ENCODE results near the gene LRRC14B. TPM values are rescaled to one million over a fixed set of nuclear protein-coding genes. Genes with fewer than 3 reads are reported as not detected.

LRRC14B gene
- polyA plus RNA-seq, 1 donor (not counting 4 experiments of a cell fraction or from before 2014, with no cell fraction given) = not detected

DNA sequence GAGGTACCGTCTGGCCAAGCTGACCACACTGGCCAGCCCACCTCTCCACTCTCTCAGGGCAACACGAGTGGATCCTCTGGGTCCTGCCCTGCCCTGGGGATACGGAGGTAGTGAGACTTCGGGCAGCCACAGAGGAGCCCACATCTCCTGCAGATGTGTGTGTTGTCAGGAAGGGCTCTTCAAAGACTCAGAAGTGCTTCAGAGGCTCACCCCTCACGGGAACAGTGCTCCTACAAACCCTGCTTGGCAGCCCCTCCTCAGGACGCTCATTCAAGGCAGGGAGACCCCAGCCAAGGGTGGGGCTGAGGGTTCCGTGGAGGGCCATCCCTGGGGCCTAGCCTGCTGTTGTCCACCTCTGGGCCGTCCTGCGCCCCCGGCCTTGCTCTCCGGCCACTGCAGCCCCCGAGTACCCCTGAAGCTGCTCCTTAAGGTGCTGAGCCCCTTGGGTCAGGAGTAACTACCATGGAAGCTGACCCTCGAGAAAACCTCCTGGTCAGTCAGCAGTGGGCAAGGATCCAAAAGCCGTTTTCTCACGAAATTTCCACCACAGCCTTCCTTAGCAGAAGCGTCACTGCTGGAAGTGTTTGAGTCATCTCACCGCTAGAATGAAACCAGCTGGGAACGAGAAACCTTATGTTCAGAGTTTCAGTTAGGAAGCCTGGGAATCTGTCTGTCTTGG lies 23.2 kb upstream of the LRRC14B start:
- no peak overlapping the region for H3K4me2 ChIP-seq (ENCODE audit: control insufficient read depth, extremely low read depth, insufficient read depth, low read depth, low read length)
- H3K79me2 ChIP-seq (ENCODE audit: control insufficient read depth, insufficient read depth, low read length) = no peaks in the 10 kb centered on the region
- no peak overlapping the region for H3K9ac ChIP-seq (ENCODE audit: control insufficient read depth, extremely low read depth, insufficient read depth, low read length)
- FAIRE-seq = no peak
- no peaks in the 10 kb centered on the region for H3K36me3 ChIP-seq (ENCODE audit: control insufficient read depth in 2 of 2, extremely low read depth in 1 of 2, insufficient read depth in 2 of 2, low read length in 2 of 2)
- no peak overlapping the region for H3K27ac ChIP-seq (ENCODE audit: control insufficient read depth, insufficient read depth, low read length)
- no peaks in the 10 kb centered on the region for H3K4me1 ChIP-seq (ENCODE audit: control insufficient read depth, extremely low read depth, insufficient read depth, low read length)
- H4K20me1 ChIP-seq (ENCODE audit: control insufficient read depth, extremely low read depth, insufficient read depth, low read length) = no peaks in the 10 kb centered on the region
- H3K4me3 ChIP-seq (ENCODE audit: control insufficient read depth in 2 of 3, extremely low read depth in 1 of 3, insufficient read depth in 2 of 3, low read depth in 1 of 3, low read length in 3 of 3) = no peak overlapping the region
- no peaks in the 10 kb centered on the region for H3K27me3 ChIP-seq (ENCODE audit: control insufficient read depth, extremely low read depth, insufficient read depth, low read length)
- no peak for DNase-seq (ENCODE audit: low read depth, low spot score)
- TF ChIP-seq, protein P1, sequence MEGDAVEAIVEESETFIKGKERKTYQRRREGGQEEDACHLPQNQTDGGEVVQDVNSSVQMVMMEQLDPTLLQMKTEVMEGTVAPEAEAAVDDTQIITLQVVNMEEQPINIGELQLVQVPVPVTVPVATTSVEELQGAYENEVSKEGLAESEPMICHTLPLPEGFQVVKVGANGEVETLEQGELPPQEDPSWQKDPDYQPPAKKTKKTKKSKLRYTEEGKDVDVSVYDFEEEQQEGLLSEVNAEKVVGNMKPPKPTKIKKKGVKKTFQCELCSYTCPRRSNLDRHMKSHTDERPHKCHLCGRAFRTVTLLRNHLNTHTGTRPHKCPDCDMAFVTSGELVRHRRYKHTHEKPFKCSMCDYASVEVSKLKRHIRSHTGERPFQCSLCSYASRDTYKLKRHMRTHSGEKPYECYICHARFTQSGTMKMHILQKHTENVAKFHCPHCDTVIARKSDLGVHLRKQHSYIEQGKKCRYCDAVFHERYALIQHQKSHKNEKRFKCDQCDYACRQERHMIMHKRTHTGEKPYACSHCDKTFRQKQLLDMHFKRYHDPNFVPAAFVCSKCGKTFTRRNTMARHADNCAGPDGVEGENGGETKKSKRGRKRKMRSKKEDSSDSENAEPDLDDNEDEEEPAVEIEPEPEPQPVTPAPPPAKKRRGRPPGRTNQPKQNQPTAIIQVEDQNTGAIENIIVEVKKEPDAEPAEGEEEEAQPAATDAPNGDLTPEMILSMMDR (optimal IDR thresholded peaks at IDR 0.05 in 1 of 3, IDR thresholded peaks at IDR 0.05 in 1 of 3, conservative IDR thresholded peaks at IDR 0.05 in 1 of 3; ENCODE audit: extremely low read depth in 1 of 3, insufficient read depth in 2 of 3, low read length in 3 of 3) = no peak
- no peaks in the 10 kb centered on the region for H3K9me3 ChIP-seq (ENCODE audit: control insufficient read depth, low read depth, low read length)
- dilution Hi-C loops (cut with MboI; ENCODE audit: extremely low pct_ligation_motif_present, low sequenced_read_pairs) = no loop called here
- no peak overlapping the region for H2AFZ ChIP-seq (ENCODE audit: control insufficient read depth, low read length)
- H3K9me1 ChIP-seq (ENCODE audit: control insufficient read depth, extremely low read depth, insufficient read depth, low read length) = no peaks in the 10 kb centered on the region

DNA sequence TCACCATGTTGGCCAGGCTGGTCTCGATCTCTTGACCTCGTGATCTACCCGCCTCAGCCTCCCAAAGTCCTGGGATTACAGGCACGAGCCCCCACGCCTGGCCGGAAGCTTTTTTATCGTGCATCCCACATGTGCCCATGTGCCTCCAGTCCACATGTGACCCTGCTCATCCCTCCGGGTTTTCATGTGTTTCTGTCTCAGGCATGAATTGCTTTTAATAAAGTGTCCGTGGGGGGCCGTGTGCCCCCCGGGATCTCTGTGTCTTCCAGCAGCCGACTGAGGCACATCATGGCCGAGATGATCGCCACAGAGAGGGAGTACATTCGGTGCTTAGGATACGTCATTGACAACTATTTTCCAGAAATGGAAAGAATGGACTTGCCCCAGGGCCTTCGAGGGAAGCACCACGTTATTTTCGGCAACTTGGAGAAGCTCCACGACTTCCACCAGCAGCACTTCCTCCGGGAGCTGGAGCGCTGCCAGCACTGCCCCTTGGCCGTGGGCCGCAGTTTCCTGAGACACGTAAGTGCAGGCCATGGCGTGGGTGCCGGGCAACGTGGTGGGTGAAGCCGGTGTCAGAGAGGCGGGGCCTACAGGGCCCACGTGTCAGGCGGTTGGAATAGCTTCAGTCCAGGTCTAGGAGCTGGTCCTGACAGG lies 22.1 kb upstream of the LRRC14B start:
- Histone ChIP-seq H3K9me1 (ENCODE audit: control insufficient read depth, extremely low read depth, insufficient read depth, low read length) (no peaks in the 10 kb centered on the region), H3K36me3 (ENCODE audit: control insufficient read depth in 2 of 2, extremely low read depth in 1 of 2, insufficient read depth in 2 of 2, low read length in 2 of 2) (no peaks in the 10 kb centered on the region), H3K27ac (ENCODE audit: control insufficient read depth, insufficient read depth, low read length) (no peak overlapping the region), H3K9ac (ENCODE audit: control insufficient read depth, extremely low read depth, insufficient read depth, low read length) (no peak overlapping the region), H3K79me2 (ENCODE audit: control insufficient read depth, insufficient read depth, low read length) (no peaks in the 10 kb centered on the region), H3K27me3 (ENCODE audit: control insufficient read depth, extremely low read depth, insufficient read depth, low read length) (no peaks in the 10 kb centered on the region), H3K4me2 (ENCODE audit: control insufficient read depth, extremely low read depth, insufficient read depth, low read depth, low read length) (no peak overlapping the region), H3K4me3 (ENCODE audit: control insufficient read depth in 2 of 3, extremely low read depth in 1 of 3, insufficient read depth in 2 of 3, low read depth in 1 of 3, low read length in 3 of 3) (no peak overlapping the region), H2AFZ (ENCODE audit: control insufficient read depth, low read length) (no peak overlapping the region), H3K4me1 (ENCODE audit: control insufficient read depth, extremely low read depth, insufficient read depth, low read length) (no peaks in the 10 kb centered on the region), H3K9me3 (ENCODE audit: control insufficient read depth, low read depth, low read length) (no peaks in the 10 kb centered on the region), H4K20me1 (ENCODE audit: control insufficient read depth, extremely low read depth, insufficient read depth, low read length) (no peaks in the 10 kb centered on the region)
- FAIRE-seq (no peak), DNase-seq (ENCODE audit: low read depth, low spot score) (no peak)
- dilution Hi-C loops (cut with MboI; ENCODE audit: extremely low pct_ligation_motif_present, low sequenced_read_pairs) = no loop called here
- TF ChIP-seq, protein P1 (optimal IDR thresholded peaks at IDR 0.05 in 1 of 3, IDR thresholded peaks at IDR 0.05 in 1 of 3, conservative IDR thresholded peaks at IDR 0.05 in 1 of 3; ENCODE audit: extremely low read depth in 1 of 3, insufficient read depth in 2 of 3, low read length in 3 of 3) = no peak
- TF ChIP-seq EZH2 (IDR thresholded peaks at IDR 0.05; ENCODE audit: low read length) = no peak
